Forelimb muscle (tissue), 1 donor: ENCODE data around the gene ASPG. TPM values are rescaled to one million over a fixed set of nuclear protein-coding genes. Genes with fewer than 3 reads are reported as not detected.

Experiments
- DNase-seq: peaks from one replicate; pipeline ENCODE4 v3.0.0-alpha.2; 2013; ENCODE audit warnings: low read depth
- polyA plus RNA-seq: library from polyadenylated mRNA; unstranded; fragments of 120-200 nt; gene quantifications from one replicate; pipeline ENCODE4 v1.2.1, GENCODE V29; 2013; ENCODE audit not compliant: insufficient read length

The ASPG gene
- polyA plus RNA-seq, 1 donor: 2.5 TPM

DNA sequence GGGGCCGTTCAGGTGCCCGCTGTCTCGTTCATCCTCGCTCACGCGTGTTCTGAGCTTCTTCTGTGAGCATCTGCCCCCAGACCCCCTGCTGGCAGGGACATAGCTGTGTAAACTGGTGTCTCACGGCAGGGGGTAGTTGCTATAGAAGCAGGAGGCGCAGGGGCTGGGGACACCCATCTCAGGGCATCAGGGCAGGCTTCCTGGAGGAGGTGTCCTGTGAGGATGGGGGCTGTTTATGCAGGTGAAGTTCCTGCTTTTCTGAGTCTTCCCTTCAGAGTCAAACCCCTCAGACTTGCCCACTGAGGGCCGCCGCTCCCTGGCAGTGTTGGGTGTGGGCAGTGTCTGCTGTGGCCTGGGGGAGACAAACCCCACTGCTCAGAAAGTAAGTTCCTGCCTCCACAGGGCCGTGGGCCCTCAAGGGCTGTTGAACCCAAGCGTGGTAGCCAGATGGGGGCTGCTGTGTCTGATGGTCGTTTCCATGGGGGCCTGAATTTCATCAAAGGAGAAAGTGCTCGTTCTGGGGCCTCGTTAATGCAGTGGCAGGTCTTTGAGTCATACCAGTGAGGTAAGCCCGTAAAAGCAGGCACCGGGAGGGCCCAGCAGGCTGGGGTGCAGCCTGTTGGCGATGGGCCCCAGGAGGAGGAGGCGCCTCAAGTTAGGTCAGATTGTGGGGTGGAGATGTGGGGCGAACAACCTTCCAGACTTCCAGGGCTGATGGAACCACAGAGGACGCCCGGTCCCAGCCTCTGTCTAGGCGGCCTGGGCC lies 76.3 kb downstream of the ASPG start:
- DNase-seq: no peak

DNA sequence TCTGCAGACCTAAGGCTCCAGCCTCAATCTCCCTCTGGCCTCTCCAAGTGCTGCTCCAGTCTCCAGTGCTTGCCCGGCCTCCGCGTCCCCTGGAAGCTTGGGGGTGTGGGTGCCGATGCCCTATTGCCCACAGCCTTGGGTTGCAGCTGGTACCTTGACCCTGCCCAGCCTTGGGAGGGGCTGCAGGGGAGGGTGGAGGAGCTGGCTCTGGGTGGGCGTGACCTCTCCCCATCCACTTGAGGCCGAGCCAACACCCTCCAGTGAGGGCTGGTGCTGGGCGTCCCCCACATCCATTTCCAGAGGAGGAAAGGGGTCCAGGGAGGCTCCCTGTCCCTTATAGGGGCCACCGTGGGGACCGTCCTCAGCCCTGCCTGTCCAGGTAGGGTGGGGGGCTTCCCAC lies 77.0 kb downstream of the ASPG start:
- no peak for DNase-seq

DNA sequence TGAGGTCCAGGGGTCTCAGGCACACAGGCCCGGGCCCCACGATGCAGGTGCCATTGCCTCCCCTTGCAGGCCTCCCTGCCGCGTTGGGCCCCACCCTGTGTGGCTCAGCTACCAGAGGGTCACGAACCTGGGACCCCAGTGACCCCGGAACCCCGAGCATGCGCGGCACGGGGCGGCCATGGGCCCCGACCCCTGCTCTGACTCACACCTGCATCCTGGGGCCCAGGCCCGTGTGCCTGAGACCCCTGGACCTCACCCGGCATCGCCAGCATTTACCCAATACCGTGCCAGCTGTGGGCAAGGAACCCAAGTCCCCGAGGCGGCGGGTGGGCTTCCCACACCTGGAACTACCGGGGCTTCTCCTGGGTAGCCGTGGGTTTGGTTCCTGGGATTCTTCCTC lies 78.0 kb downstream of the ASPG start:
- no peak for DNase-seq

DNA sequence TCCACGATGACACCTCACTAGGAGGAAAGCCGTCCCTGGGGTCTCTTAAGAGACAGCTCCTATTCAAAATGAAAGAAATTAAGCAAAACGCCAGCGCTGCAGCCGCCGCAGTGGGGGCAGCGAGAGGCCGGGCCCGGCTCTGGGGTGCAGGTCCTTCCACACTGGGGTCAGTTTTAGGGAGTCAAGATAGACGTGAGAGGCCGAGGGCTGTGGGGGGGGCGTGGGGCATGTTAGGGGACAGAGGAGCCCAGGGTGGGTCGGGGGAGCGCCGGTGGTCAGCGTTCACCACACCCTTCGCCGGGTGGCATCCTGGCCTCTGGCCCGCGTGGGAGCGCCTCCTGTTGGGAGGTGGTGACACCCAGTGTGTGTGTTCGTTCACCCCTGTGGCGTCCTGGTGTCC lies 78.5 kb downstream of the ASPG start:
- no peak for DNase-seq

DNA sequence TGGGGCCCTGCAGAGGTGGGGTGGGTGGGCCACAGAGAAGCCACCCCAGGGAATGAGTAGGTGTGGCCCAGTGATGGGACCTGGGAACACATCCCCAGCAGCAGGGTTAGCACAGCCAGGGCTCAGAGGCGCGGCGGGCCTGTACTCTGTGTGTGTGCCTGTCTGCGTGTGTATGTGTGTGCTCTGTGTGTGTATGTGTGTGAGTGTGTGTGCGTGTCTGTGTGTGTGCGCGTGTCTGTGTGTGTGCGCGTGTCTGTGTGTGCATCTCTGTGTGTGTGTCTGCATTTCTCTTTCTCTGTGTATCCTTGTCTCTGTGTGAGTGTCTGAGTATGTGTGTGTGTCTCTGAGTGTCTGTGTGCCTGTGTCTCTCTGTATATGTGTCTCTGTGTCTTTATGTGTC lies 79.0 kb downstream of the ASPG start:
- no peak for DNase-seq

Other genes starting within 250 kb of the ASPG start
- 7.7 TPM for gene PPP1R13B, start 238.1 kb upstream of the ASPG start, polyA plus RNA-seq
- 0.62 TPM for gene TDRD9, start 157.2 kb upstream of the ASPG start, polyA plus RNA-seq
- not detected for gene RD3L, start 143.2 kb upstream of the ASPG start, polyA plus RNA-seq
- 7.2 TPM for gene KIF26A, start 52.9 kb downstream of the ASPG start, polyA plus RNA-seq